ENCODE results near the gene PRKG2.

PRKG2 gene

GRCh38 chr4:81153714-81154323 is 61.2 kb downstream of the PRKG2 start:
- peak; percentile 2 for DNase-seq (ENCODE audit: low read depth)

GRCh38 chr4:81152839-81153713 is 61.9 kb downstream of the PRKG2 start:
- DNase-seq (ENCODE audit: low read depth) = no peak

- no peak for DNase-seq (ENCODE audit: low read depth)
Observed at GRCh38 chr4:81149976-81150375, 65.0 kb downstream of the PRKG2 start.

- no peak for DNase-seq (ENCODE audit: low read depth)
Observed at GRCh38 chr4:81148576-81148975, 66.4 kb downstream of the PRKG2 start.

GRCh38 chr4:81146466-81146865 is 68.6 kb downstream of the PRKG2 start:
- DNase-seq (ENCODE audit: low read depth) = no peak

- DNase-seq (ENCODE audit: low read depth) = no peak
Observed at GRCh38 chr4:81143183-81143582, 71.8 kb downstream of the PRKG2 start.

- DNase-seq (ENCODE audit: low read depth) = no peak
Observed at GRCh38 chr4:81142744-81143143, 72.3 kb downstream of the PRKG2 start.

GRCh38 chr4:81137894-81138293 is 77.1 kb downstream of the PRKG2 start:
- DNase-seq (ENCODE audit: low read depth) = no peak

GRCh38 chr4:81137446-81137845 is 77.6 kb downstream of the PRKG2 start:
- no peak for DNase-seq (ENCODE audit: low read depth)

GRCh38 chr4:81136161-81136905 is 78.7 kb downstream of the PRKG2 start:
- DNase-seq (ENCODE audit: low read depth) = no peak

GRCh38 chr4:81135501-81135900 is 79.5 kb downstream of the PRKG2 start:
- no peak for DNase-seq (ENCODE audit: low read depth)

- DNase-seq (ENCODE audit: low read depth) = no peak
Observed at GRCh38 chr4:81131563-81131962, 83.5 kb downstream of the PRKG2 start.

GRCh38 chr4:81131066-81131465 is 84.0 kb downstream of the PRKG2 start:
- no peak for DNase-seq (ENCODE audit: low read depth)

- no peak for DNase-seq (ENCODE audit: low read depth)
Observed at GRCh38 chr4:81130569-81130968, 84.5 kb downstream of the PRKG2 start.

- no peak for DNase-seq (ENCODE audit: low read depth)
Observed at GRCh38 chr4:81120055-81120454, 95.0 kb downstream of the PRKG2 start.

- DNase-seq (ENCODE audit: low read depth) = no peak
Observed at GRCh38 chr4:81118086-81118485, 96.9 kb downstream of the PRKG2 start.

- DNase-seq (ENCODE audit: low read depth) = no peak
Observed at GRCh38 chr4:81116566-81116965, 98.5 kb downstream of the PRKG2 start.

- DNase-seq (ENCODE audit: low read depth) = no peak
Observed at GRCh38 chr4:81113024-81113423, 102.0 kb downstream of the PRKG2 start.

GRCh38 chr4:81109356-81109755 is 105.7 kb downstream of the PRKG2 start:
- no peak for DNase-seq (ENCODE audit: low read depth)

GRCh38 chr4:81106150-81106549 is 108.9 kb downstream of the PRKG2 start:
- no peak for DNase-seq (ENCODE audit: low read depth)

- no peak for DNase-seq (ENCODE audit: low read depth)
Observed at GRCh38 chr4:81102107-81102506, 112.9 kb downstream of the PRKG2 start.

GRCh38 chr4:81096566-81096965 is 118.5 kb downstream of the PRKG2 start:
- DNase-seq (ENCODE audit: low read depth) = no peak

- no peak for DNase-seq (ENCODE audit: low read depth)
Observed at GRCh38 chr4:81095389-81095788, 119.6 kb downstream of the PRKG2 start.
